ENCODE measurements around the gene ZNF483. TPM values are rescaled to one million over a fixed set of nuclear protein-coding genes. Genes with fewer than 3 reads are reported as not detected.
"Not testable (repeated sequence)": the region's sequence is repeated elsewhere in the genome, so short reads cannot be mapped to it uniquely, and the experiment has no call there.

The ZNF483 gene
- total RNA-seq, 1 donor from 2014 or later: 1.7 TPM

- no peak for DNase-seq (ENCODE audit: extremely low read depth, low read depth, low spot score)
Measured at GRCh38 chr9:111605041-111605559, 80.1 kb downstream of the ZNF483 start.

- DNase-seq (ENCODE audit: extremely low read depth, low read depth, low spot score): no peak
Measured at GRCh38 chr9:111610149-111610548, 85.2 kb downstream of the ZNF483 start.

GRCh38 chr9:111610845-111611244 lies 85.9 kb downstream of the ZNF483 start:
- no peak for DNase-seq (ENCODE audit: extremely low read depth, low read depth, low spot score)

GRCh38 chr9:111613436-111614040 lies 88.6 kb downstream of the ZNF483 start:
- DNase-seq (ENCODE audit: extremely low read depth, low read depth, low spot score): no peak

GRCh38 chr9:111615928-111616327 lies 90.9 kb downstream of the ZNF483 start:
- DNase-seq (ENCODE audit: extremely low read depth, low read depth, low spot score): no peak

GRCh38 chr9:111617349-111617748 lies 92.4 kb downstream of the ZNF483 start:
- not testable (repeated sequence) for DNase-seq (ENCODE audit: extremely low read depth, low read depth, low spot score)

- no peak for DNase-seq (ENCODE audit: extremely low read depth, low read depth, low spot score)
Measured at GRCh38 chr9:111621895-111622480, 97.0 kb downstream of the ZNF483 start.

GRCh38 chr9:111622626-111623025 lies 97.6 kb downstream of the ZNF483 start:
- DNase-seq (ENCODE audit: extremely low read depth, low read depth, low spot score): no peak

Other genes with a start within 250 kb of the ZNF483 start
- not detected in 2 replicates for gene OR2K2, start 195.0 kb upstream of the ZNF483 start, total RNA-seq
- gene ECPAS, start 40.8 kb upstream of the ZNF483 start, total RNA-seq: 49.9 and 69.1 TPM in 2 replicates
- 58.5 and 89.2 TPM in 2 replicates for gene PTGR1, start 74.5 kb downstream of the ZNF483 start, total RNA-seq
- gene DNAJC25, start 106.2 kb downstream of the ZNF483 start, total RNA-seq: 4.8 and 8.1 TPM in 2 replicates
- 50.9 and 65.7 TPM in 2 replicates for gene GNG10, start 136.4 kb downstream of the ZNF483 start, total RNA-seq

Measured in glomerular endothelial cell (primary cell).